ENCODE data around the gene WDR20.
A peak's percentile ranks its signal among the peaks of the same experiment; 100 is the strongest.

Gene WDR20

DNA sequence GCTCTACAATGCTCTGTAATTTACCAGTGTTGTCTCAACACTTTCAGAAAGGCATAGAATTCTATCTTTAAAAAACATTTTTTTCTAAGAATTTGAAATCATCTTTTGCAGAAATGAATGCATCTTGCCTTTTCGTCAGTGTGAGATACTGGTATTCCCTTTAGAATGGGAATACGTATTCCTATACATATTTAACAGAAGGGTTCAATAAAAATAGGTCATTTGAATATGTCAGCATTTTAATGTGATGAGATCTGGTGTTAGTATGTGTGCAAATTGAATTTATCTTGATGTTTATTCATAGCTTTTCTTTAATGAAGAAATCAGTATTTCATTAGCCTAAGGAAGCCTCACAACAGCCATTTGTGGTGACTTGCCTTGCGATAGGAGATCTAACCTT lies 44.2 kb downstream of the WDR20 start:
- TF ChIP-seq, protein P1, sequence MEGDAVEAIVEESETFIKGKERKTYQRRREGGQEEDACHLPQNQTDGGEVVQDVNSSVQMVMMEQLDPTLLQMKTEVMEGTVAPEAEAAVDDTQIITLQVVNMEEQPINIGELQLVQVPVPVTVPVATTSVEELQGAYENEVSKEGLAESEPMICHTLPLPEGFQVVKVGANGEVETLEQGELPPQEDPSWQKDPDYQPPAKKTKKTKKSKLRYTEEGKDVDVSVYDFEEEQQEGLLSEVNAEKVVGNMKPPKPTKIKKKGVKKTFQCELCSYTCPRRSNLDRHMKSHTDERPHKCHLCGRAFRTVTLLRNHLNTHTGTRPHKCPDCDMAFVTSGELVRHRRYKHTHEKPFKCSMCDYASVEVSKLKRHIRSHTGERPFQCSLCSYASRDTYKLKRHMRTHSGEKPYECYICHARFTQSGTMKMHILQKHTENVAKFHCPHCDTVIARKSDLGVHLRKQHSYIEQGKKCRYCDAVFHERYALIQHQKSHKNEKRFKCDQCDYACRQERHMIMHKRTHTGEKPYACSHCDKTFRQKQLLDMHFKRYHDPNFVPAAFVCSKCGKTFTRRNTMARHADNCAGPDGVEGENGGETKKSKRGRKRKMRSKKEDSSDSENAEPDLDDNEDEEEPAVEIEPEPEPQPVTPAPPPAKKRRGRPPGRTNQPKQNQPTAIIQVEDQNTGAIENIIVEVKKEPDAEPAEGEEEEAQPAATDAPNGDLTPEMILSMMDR (IDR thresholded peaks at IDR 0.05; ENCODE audit: control extremely low read depth, extremely low read depth, low read depth, missing control alignments), result no peak
- CTCF ChIA-PET, result interaction anchor here (0.8 to 1.2 kb wide), 3 partner anchors 13 to 130 kb away, joined by 3 to 4 read pairs (median 3); no protein-coding TSS in a partner anchor
- DNase-seq (ENCODE audit: extremely low spot score), result no peak
- POLR2A ChIA-PET, result no interaction called here

DNA sequence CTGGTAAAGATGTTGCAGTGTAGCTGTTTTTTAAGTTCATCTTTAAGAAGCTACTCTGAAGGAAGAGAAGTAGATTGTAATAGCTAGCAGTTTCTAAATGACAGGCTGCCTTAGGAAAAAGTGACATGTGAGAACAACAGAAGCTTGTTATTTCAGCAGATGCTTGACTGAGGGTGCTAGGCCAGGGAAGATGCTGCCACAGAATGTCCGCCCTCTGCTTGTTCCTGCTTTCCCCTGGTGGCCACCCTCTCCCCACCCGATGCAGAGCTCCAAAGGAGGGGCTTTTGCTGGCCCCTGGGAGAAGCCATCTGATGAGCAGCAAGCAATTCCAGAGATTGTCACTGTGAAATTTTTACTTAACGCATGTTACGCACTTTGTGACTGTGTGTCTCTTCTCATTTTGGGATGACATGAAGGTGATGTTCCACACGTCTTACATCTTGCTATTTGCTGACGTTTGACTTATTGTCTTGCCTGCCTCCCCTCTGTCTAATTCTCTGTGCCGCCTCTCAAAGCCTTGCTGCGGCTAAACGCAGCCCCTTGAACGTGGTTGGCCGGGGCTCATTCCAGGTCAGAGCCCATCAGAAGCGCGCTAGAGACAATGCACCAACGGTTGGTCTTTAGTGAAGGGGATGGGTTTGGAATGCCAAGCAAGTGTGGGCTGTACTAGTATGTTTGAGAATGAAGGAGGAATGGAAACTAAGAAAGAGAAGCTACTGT lies 44.8 kb downstream of the WDR20 start:
- TF ChIP-seq, protein P1 (IDR thresholded peaks at IDR 0.05; ENCODE audit: control extremely low read depth, extremely low read depth, low read depth, missing control alignments), result no peak
- ChIA-PET CTCF (interaction anchor here (0.8 kb wide), 2 partner anchors 13 to 37 kb away, joined by 3 read pairs; no protein-coding TSS in a partner anchor), POLR2A (no interaction called here)
- peak; percentile 58 for DNase-seq (ENCODE audit: extremely low spot score)

DNA sequence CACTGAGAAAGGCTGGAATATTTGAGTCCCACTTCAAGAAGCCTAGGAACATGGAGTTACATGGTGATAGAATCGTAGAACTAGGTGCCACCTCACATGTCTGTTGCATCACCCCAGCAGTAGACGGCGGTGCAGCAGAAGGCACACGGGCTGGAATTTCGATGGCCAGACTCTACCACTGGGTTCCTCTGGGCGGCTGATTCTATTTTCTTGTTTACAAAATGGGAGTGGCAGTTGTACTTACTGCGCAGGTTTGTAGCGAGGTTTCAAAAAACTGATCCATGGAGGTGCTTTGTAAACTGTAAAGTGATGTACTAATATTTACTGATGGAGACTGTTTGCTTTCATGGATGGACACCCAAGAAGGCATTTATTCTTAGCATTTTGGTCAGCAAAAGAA lies 45.7 kb downstream of the WDR20 start:
- CTCF ChIA-PET, result no interaction called here
- no peak for DNase-seq (ENCODE audit: extremely low spot score)
- POLR2A ChIA-PET, result no interaction called here
- TF ChIP-seq, protein P1 (IDR thresholded peaks at IDR 0.05; ENCODE audit: control extremely low read depth, extremely low read depth, low read depth, missing control alignments), result no peak

DNA sequence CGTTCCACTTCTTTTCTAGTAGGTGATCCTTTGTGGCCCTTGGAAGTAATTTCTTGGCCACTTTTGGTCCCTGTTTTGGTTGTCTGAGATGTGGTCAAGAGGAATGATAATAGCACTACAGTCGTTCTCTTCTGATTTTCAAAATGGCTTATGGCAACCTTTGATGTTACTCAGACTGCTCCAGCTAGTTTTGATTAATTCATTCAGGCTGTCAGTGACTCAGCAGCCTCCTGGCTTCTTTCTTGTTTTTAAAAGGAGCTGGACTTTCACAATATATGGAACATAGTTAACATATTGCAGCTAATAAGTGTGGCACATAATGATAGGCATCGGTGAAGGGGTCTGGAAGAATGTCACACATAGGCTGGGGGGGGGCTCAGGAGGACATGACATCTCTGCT lies 47.3 kb downstream of the WDR20 start:
- DNase-seq (ENCODE audit: extremely low spot score), result no peak
- ChIA-PET CTCF (interaction anchor here (1.0 kb wide), 1 partner anchor 10 kb away, joined by 3 read pairs; no protein-coding TSS in a partner anchor), POLR2A (interaction anchor here (0.6 kb wide), 1 partner anchor 44 kb away, joined by 5 read pairs; no protein-coding TSS in a partner anchor)
- TF ChIP-seq, protein P1 (IDR thresholded peaks at IDR 0.05; ENCODE audit: control extremely low read depth, extremely low read depth, low read depth, missing control alignments), result no peak

DNA sequence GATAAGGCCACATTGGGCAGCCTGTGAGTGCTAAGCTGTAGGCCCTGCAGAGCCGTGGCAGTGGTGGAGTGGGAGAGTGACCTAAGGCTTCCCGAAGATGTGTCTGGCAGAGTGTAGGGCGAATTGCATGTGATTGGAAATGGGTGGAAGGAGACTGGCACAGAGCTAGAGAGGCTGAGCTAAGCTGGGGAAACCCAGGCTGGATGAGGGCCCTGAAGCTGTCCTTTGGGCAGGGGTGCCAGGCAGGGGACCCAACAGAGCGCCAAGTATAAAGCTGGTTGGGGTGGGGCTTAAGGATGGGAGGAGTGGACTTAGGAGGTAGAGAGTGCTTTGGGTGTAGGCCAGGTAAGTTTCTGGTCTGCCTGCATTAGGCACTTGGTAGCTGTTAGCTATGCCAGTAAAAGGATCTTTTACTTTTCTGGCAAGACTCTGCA lies 47.9 kb downstream of the WDR20 start:
- ChIA-PET CTCF (interaction anchor here (1.0 to 1.2 kb wide), 2 partner anchors 10 to 30 kb away, joined by 3 read pairs; no protein-coding TSS in a partner anchor), POLR2A (interaction anchor here (0.6 kb wide), 1 partner anchor 44 kb away, joined by 5 read pairs; no protein-coding TSS in a partner anchor)
- TF ChIP-seq, protein P1 (IDR thresholded peaks at IDR 0.05; ENCODE audit: control extremely low read depth, extremely low read depth, low read depth, missing control alignments), result no peak
- no peak for DNase-seq (ENCODE audit: extremely low spot score)

DNA sequence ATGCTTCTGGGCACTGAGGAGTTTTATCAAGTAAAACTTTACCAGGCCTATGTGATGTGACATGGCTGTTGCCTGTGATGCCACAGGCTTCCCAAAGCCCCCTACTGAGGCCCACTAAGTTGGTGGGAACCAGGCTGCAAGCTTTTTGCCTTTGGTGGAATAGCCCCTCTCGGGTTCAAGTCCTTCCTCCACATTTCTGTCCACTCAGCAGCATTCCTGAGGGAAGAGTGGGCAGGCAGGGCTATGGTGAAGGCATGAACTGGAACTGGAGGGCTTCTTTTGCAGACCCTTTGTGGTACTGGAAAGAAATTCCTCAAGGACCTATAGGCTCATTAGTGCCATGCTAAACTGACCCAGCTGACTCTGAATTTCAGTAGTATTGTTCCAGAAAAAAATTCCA lies 48.5 kb downstream of the WDR20 start:
- DNase-seq (ENCODE audit: extremely low spot score), result no peak
- ChIA-PET CTCF (interaction anchor here (1.0 to 1.2 kb wide), 2 partner anchors 11 to 31 kb away, joined by 3 read pairs; no protein-coding TSS in a partner anchor), POLR2A (no interaction called here)
- TF ChIP-seq, protein P1 (IDR thresholded peaks at IDR 0.05; ENCODE audit: control extremely low read depth, extremely low read depth, low read depth, missing control alignments), result no peak
